Bronchial epithelial cell (primary cell): ENCODE results near the gene MARK2. TPM values are rescaled to one million over a fixed set of nuclear protein-coding genes. Genes with fewer than 3 reads are reported as not detected.
"Not testable (repeated sequence)": the region's sequence is repeated elsewhere in the genome, so short reads cannot be mapped to it uniquely, and the experiment has no call there.

ENCODE experiments used
- DNase-seq: peaks from one replicate; pipeline ENCODE4 v3.0.0-alpha.2; 2010; ENCODE audit warnings: low read depth
- FAIRE-seq: peaks from 2 replicates; lab custom pipeline; 2011; peaks lifted over from hg19 to GRCh38; lab: Jason Lieb, UNC
- H3K27me3 ChIP-seq: 2 replicates; pipeline ENCODE4 v1.5.1; 2011; ENCODE audit warnings: low read length; ENCODE audit not compliant: control insufficient read depth, insufficient read depth
- H3K36me3 ChIP-seq: 2 replicates; pipeline ENCODE4 v1.5.1; 2011; ENCODE audit warnings: low read length; ENCODE audit not compliant: control insufficient read depth, insufficient read depth
- H3K4me3 ChIP-seq: 2 replicates; pipeline ENCODE4 v1.5.1; 2011; ENCODE audit warnings: mild to moderate bottlenecking, low read depth, low read length, control low read depth
- CTCF ChIP-seq: IDR thresholded peaks from 2 replicates; pipeline ENCODE4 v1.5.1; 2011; ENCODE audit warnings: mild to moderate bottlenecking, moderate library complexity, low read length, control low read depth, inconsistent platforms; ENCODE audit not compliant: insufficient read depth, severe bottlenecking
- total RNA-seq: library from RNA; depleted of rRNA; stranded (reverse); fragments of >200 nt; gene quantifications from 2 replicates; pipeline ENCODE4 v1.2.1, GENCODE V29; 2014

The MARK2 gene
- total RNA-seq, 1 donor from 2014 or later = 10.5 TPM

GRCh38 chr11:63858628-63859550 is 20.0 kb downstream of the MARK2 start:
- Histone ChIP-seq H3K4me3 (no peak overlapping the region), H3K36me3 (peaks cover 4% of the 10 kb centered on the region), H3K27me3 (no peaks in the 10 kb centered on the region)
- no peak for FAIRE-seq
- no peak for TF ChIP-seq CTCF
- DNase-seq = no peak

GRCh38 chr11:63862923-63863322 is 24.0 kb downstream of the MARK2 start:
- H3K36me3 ChIP-seq = peaks cover 4% of the 10 kb centered on the region
- DNase-seq = no peak
- no peak for FAIRE-seq
- H3K27me3 ChIP-seq = no peaks in the 10 kb centered on the region
- no peak overlapping the region for H3K4me3 ChIP-seq
- no peak for TF ChIP-seq CTCF

GRCh38 chr11:63863620-63864019 is 24.7 kb downstream of the MARK2 start:
- not testable (repeated sequence) for H3K36me3 ChIP-seq, H3K27me3 ChIP-seq, FAIRE-seq, H3K4me3 ChIP-seq, DNase-seq

GRCh38 chr11:63866211-63866610 is 27.3 kb downstream of the MARK2 start:
- peak; percentile 55 for DNase-seq

GRCh38 chr11:63867511-63867910 is 28.6 kb downstream of the MARK2 start:
- DNase-seq (no peak), FAIRE-seq (no peak)
- Histone ChIP-seq H3K4me3 (no peak overlapping the region), H3K36me3 (peaks cover 5% of the 10 kb centered on the region), H3K27me3 (no peaks in the 10 kb centered on the region)
- no peak for TF ChIP-seq CTCF

More at GRCh38 chr11:63866211-63866610, 27.3 kb downstream of the MARK2 start:
- Histone ChIP-seq H3K36me3 (peaks cover 6% of the 10 kb centered on the region), H3K27me3 (no peaks in the 10 kb centered on the region), H3K4me3 (no peak overlapping the region)
- FAIRE-seq = no peak
- TF ChIP-seq CTCF = no peak

GRCh38 chr11:63868399-63869064 is 29.6 kb downstream of the MARK2 start:
- DNase-seq (no peak), FAIRE-seq (no peak)
- H3K27me3 ChIP-seq = no peaks in the 10 kb centered on the region
- H3K4me3 ChIP-seq = no peak overlapping the region
- TF ChIP-seq CTCF = no peak
- H3K36me3 ChIP-seq = peaks cover 3% of the 10 kb centered on the region
